NCI-H187 (cell line): ENCODE measurements around the gene HECW1.
"Not testable (repeated sequence)": the region's sequence is repeated elsewhere in the genome, so short reads cannot be mapped to it uniquely, and the experiment has no call there.

Experiments
- DNase-seq, 2 experiments: peaks; one replicate each; lab custom pipeline; 2025; lab: John Stamatoyannopoulos, UW

HECW1 gene

GRCh38 chr7:43311052-43311451 is 198.6 kb downstream of the HECW1 start:
- no peak for DNase-seq

- DNase-seq: no peak
Measured at GRCh38 chr7:43311694-43312093, 199.2 kb downstream of the HECW1 start.

- DNase-seq: no peak
Measured at GRCh38 chr7:43313628-43314378, 201.4 kb downstream of the HECW1 start.

DNA sequence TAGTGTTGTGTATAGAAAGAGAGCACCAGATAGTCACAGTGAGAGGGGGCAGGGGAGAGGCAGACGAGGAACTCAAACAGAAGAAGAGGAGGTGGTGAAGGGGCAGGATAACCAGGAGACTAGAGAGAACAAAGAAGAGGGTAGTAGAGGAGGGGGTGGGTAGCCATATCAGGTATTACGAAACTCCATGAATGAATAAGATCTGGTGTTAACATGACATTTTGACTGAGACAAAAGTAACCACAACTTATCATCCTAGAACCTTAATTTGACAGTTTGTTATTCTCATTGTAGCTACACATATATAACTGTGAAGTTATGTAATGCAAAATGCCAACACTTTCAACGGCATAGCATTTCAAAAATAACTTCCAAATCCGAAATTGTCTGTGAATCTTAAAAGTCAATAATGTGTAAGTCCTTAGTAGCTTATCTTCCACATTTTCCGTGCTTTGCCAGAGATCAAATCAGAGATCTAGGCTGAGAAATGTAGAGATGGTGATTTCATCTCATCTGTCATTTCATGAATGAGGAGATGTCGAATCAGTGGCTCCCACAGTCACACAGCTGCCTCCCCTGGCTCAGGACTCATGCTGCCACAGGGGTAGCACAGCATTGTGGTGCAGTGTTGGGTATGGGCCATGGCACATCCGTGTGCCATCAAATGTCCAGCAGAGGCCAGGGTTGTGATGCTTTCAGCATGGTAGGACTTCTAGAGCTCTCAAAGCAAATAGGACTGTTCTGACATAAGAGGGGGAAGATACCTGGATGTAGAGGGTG is 202.1 kb downstream of the HECW1 start:
- no peak for DNase-seq

DNA sequence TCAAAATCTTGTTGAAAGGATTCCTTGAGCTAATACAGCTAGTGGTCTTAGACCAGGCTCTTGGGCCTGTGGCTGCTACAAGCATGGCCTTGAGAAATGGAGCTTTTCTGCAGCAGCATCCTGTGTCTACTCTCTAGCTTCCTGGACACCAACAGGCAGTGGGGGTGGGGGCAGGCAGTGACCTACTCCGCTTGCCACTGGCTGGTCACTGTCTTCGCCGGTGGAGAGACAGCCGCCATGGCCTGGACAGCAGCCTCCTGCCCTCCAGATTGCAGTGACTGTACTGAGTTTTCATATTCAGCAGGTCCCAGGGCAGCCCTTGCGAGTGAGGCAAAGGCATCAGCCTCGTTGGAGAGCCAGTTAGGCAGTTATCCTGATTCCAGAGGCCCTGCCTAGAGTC is 204.6 kb downstream of the HECW1 start:
- DNase-seq: no peak

DNA sequence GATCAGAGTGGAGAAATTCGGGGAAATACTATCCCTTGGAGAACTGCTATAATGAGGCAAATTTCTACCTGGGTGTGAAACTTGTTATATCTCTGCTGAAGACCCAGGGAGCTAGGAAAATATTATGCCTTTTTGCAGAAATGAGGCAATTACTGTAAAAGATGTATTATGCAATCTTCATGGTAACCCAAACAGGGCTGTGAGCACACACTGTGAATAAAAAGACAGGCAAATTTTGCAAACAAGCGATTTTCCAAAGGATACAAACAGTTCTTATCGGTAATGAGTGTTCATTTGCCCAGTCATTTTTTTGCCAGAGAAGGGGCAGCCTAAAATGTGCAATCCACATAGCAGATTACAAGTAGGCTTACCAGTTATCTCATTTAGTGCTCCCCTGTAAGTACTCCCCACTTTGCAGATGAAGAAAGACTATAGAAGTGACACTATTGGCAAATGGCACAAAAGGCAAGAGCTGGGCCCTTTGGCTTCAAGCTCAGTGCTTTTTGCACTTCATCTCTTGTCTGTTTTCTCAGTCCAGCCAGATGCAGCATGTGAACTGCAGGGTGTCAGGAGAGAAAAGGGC is 205.8 kb downstream of the HECW1 start:
- DNase-seq: no peak

DNA sequence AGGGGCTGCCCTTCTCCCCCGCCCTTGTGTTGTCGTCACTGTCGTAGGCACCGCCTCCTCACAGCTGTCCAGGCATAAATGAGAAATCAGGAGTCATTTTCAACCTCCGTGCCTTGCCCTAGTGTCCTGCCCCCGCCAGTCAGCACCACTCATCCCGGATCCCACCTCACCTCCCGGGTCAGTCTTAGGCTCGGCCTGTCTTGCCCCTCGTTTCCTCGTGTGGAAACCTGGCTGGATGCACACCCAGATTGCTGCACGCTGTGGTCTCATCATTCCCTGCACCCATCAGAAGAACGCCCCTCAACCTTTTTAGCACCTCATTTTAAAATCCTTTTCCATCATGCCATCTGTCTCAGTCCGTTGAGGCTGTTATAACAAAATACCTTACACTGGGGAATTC is 213.1 kb downstream of the HECW1 start:
- DNase-seq: no peak

DNA sequence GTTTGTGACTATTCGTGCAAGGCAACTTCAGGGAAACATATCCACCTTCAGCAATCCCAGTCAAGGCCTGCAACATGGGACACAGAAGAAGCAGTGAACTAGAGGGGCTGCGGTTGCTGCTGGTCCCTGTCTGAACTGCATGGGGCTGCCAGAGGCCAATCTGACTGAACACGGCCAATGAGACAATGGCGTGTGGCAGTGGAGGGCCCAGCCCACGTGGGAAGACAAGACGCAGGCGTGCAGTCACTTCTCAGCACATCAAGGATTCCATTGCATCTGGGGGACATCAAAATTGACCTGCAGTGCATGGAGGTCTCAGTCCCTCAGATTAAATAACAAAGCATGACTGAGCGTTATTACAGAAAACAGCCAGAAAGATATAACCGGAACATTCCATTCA is 215.9 kb downstream of the HECW1 start:
- no peak for DNase-seq

GRCh38 chr7:43328785-43329380 is 216.4 kb downstream of the HECW1 start:
- DNase-seq: no peak

- DNase-seq: no peak
Measured at GRCh38 chr7:43332193-43332796, 219.8 kb downstream of the HECW1 start.

GRCh38 chr7:43337191-43337590 is 224.7 kb downstream of the HECW1 start:
- no peak for DNase-seq

DNA sequence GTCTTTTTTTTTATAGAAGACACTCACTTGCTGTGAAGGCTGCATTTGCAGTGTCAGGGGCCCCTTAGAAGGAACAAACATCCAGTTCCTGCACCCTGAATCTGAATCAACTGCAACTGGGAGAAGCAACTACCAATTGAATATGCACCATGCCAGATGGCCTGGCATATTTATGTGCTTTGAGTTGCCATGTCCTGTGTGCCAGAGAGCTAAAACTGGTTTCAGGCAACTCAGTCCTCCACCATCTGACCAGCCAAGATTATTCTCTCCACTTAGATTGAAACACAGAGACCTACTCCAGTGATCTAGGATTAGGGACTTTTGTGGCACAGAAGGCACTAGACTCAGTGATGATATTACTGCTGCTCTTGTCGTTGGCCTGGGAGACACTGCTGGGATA is 225.4 kb downstream of the HECW1 start:
- no peak for DNase-seq

GRCh38 chr7:43341132-43341531 is 228.7 kb downstream of the HECW1 start:
- no peak for DNase-seq

DNA sequence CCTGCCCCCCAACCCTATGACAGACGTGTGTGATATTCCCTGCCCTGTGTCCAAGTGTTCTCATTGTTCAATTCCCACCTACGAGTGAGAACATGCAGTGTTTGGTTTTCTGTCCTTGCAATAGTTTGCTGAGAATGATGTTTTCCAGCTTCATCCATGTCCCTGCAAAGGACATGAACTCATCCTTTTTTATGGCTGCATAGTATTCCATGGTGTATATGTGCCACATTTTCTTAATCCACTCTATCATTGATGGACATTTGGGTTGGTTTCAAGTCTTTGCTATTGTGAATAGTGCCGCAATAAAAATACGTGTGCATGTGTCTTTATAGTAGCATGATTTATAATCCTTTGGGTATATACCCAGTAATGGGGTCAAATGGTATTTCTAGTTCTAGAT is 231.0 kb downstream of the HECW1 start:
- DNase-seq: not testable (repeated sequence)

- DNase-seq: not testable (repeated sequence)
Measured at GRCh38 chr7:43345696-43346095, 233.2 kb downstream of the HECW1 start.

DNA sequence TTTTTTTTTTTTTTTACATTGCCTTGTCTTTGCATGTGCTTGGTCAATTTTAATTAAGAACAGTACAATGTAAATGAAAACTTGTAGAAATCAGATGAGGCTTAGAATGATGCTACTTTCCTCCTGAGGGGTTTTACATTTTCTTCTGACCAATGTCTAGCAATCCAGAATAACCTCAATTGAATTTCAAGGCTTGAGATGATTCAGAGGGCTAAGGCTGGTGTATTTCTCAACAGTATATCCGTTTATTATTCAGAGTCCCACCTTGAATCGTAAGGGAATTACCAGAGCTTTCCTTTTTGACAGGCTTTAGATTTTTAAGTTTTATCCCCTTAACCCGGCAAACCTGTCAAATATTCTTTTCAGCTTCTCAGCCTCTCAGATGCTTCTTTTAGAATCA is 239.2 kb downstream of the HECW1 start:
- DNase-seq: no peak

DNA sequence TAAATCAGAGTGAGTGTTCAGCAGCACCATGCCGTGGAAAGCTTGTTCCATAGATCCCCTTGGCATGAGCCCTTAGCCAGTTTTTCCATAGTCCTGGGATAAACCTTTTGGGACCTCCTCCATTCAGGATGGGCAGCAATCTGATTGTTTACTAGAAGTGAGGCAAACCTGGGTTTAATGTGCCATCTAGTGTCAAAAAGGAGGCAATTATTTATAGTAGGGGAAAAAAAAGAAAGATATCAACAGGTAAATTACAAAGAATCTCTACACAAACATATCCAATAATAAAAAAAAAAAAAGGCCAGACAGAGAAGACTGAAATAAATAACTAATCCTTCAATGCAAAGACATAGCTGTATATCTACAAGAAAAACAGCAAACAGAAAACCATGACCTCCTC is 241.5 kb downstream of the HECW1 start:
- DNase-seq: no peak

DNA sequence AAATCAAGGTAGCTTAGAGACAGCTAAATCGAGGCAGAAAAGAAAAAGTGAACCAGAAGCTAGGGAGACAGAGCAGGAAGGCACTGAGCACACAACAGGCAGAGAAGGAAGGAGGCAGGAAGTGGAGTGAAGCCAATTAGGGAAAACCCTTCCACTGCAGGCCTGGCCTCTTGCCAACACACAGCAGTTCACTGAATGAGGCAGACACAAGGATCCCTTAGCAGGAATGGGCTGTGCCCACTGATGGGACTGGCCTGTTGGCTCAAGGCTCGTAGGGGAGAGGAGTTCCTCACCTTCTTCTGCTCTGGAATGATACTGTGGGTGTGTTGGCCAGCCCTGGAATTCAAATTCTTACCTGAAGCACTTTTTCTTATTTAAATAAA is 250.2 kb downstream of the HECW1 start:
- no peak for DNase-seq

- DNase-seq: peak in 1 of 2 experiments; percentile 41
Measured at GRCh38 chr7:43363035-43363791, 250.8 kb downstream of the HECW1 start.

DNA sequence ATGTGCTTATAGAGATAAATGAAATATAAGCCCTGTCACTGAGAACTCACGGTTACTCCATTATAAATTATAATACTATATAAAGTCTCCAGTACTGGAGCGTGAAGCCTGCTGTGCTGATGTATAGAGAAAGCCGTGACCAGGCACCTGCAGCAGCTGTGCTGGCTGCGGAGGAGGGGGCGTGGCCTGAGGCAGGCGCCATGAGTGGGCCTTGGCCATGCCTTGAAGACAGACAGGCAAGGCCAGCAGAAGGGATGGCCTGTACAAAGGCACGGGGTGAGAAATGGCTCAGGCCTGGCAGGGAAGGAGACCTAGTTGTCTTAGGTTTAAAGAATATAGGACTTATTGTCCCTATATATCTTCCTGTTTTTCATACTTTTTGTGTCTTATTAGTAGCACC is 251.9 kb downstream of the HECW1 start:
- DNase-seq: no peak

DNA sequence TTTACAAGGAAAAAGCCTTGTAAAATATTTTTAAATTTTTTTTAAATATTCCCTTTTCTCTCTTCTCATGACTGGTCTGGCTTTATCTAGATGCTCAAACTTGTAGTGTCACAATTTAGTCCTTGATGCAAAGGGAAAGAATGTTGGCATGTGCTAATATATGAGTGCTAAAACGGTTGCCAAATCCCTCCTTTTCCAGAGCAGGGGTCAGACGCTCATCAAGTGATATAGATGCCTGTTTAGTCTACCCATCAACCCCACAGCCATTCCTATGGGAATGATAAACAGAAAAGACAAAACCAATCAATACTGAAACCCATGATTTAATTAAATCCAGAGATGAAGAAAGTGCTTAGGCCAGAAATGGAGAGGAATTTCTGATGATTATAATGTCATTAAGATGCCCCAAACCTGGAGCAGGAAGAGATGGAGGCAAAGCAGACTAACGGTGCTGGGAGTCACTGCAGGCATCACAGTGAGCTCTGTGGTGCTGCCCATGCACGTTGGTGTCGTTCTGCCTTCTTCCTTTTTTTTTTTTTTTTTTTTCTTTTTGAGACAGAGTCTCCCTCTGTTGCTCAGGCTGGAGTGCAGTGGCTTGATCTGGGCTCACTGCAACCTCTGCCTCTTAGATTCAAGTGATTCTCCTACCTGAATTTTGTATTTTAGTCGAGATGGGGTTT is 260.4 kb downstream of the HECW1 start:
- DNase-seq: no peak
